ENCODE data around the gene VGLL4. TPM values are rescaled to one million over a fixed set of nuclear protein-coding genes. Genes with fewer than 3 reads are reported as not detected.
"Not testable (repeated sequence)": the region's sequence is repeated elsewhere in the genome, so short reads cannot be mapped to it uniquely, and the experiment has no call there.

VGLL4 gene
- 96.5 TPM for total RNA-seq

GRCh38 chr3:11643605-11644087, at the start of gene VGLL4:
Gene VGLL4, minus strand, starts transcription at chr3:11643915. Its CDS starts 397 bp downstream, at chr3:11643518.
- DNase-seq (ENCODE audit: low spot score) (peak; percentile 91), ATAC-seq (peak; percentile 87)
- intact Hi-C loops (cut with DNase I) = no loop called here

- DNase-seq (ENCODE audit: low spot score) (no peak), ATAC-seq (no peak)
- intact Hi-C loops (cut with DNase I) = no loop called here
These were observed 48.8 kb upstream of the VGLL4 start for GRCh38 chr3:11692532-11692813.

- ATAC-seq (no peak), DNase-seq (ENCODE audit: low spot score) (no peak)
- intact Hi-C loops (cut with DNase I) = no loop called here
These were observed 48.2 kb upstream of the VGLL4 start for GRCh38 chr3:11691767-11692531.

- ATAC-seq (peak; percentile 20), DNase-seq (ENCODE audit: low spot score) (no peak)
- intact Hi-C loops (cut with DNase I) = no loop called here
These were observed 47.4 kb upstream of the VGLL4 start for GRCh38 chr3:11690863-11691766.

GRCh38 chr3:11689749-11690148, 46.0 kb upstream of the VGLL4 start:
- intact Hi-C loops (cut with DNase I) = no loop called here

GRCh38 chr3:11684980-11685379, 41.3 kb upstream of the VGLL4 start:
- intact Hi-C loops (cut with DNase I); ATAC-seq; DNase-seq (ENCODE audit: low spot score): not testable (repeated sequence)

More at GRCh38 chr3:11689749-11690148, 46.0 kb upstream of the VGLL4 start:
- no peak for ATAC-seq
- no peak for DNase-seq (ENCODE audit: low spot score)

- no peak for ATAC-seq
- intact Hi-C loops (cut with DNase I) = no loop called here
- DNase-seq (ENCODE audit: low spot score) = no peak
These were observed 36.8 kb upstream of the VGLL4 start for GRCh38 chr3:11680509-11680908.

GRCh38 chr3:11679964-11680363, 36.2 kb upstream of the VGLL4 start:
- intact Hi-C loops (cut with DNase I) = no loop called here
- no peak for ATAC-seq
- DNase-seq (ENCODE audit: low spot score) = no peak

GRCh38 chr3:11672363-11672762, 28.6 kb upstream of the VGLL4 start:
- DNase-seq (ENCODE audit: low spot score) (no peak), ATAC-seq (no peak)
- intact Hi-C loops (cut with DNase I) = no loop called here

- intact Hi-C loops (cut with DNase I) = no loop called here
- no peak for DNase-seq (ENCODE audit: low spot score)
These were observed 28.0 kb upstream of the VGLL4 start for GRCh38 chr3:11671648-11672100.

GRCh38 chr3:11668243-11669235, 24.8 kb upstream of the VGLL4 start:
- DNase-seq (ENCODE audit: low spot score) = no peak
- ATAC-seq = no peak
- intact Hi-C loops (cut with DNase I) = no loop called here

More at GRCh38 chr3:11671648-11672100, 28.0 kb upstream of the VGLL4 start:
- ATAC-seq = peak; percentile 53

GRCh38 chr3:11665331-11665730, 21.6 kb upstream of the VGLL4 start:
- intact Hi-C loops (cut with DNase I) = no loop called here
- DNase-seq (ENCODE audit: low spot score) = no peak
- no peak for ATAC-seq

- ATAC-seq = no peak
- DNase-seq (ENCODE audit: low spot score) = no peak
- intact Hi-C loops (cut with DNase I) = no loop called here
These were observed 18.8 kb upstream of the VGLL4 start for GRCh38 chr3:11662392-11662990.

GRCh38 chr3:11661827-11662226, 18.1 kb upstream of the VGLL4 start:
- intact Hi-C loops (cut with DNase I) = no loop called here
- DNase-seq (ENCODE audit: low spot score) (no peak), ATAC-seq (no peak)

- intact Hi-C loops (cut with DNase I) = no loop called here
- ATAC-seq = no peak
- no peak for DNase-seq (ENCODE audit: low spot score)
These were observed 17.4 kb upstream of the VGLL4 start for GRCh38 chr3:11661052-11661656.

- intact Hi-C loops (cut with DNase I) = no loop called here
These were observed 16.5 kb upstream of the VGLL4 start for GRCh38 chr3:11660242-11660641.

GRCh38 chr3:11658180-11658579, 14.5 kb upstream of the VGLL4 start:
- DNase-seq (ENCODE audit: low spot score) (no peak), ATAC-seq (no peak)
- intact Hi-C loops (cut with DNase I) = loop anchor here (10.0 kb wide), 1 partner anchor 147 kb away; no protein-coding TSS in a partner anchor

More at GRCh38 chr3:11660242-11660641, 16.5 kb upstream of the VGLL4 start:
- no peak for ATAC-seq
- no peak for DNase-seq (ENCODE audit: low spot score)
